C4-2B (cell line): ENCODE results near the gene DCK.
A peak's percentile ranks its signal among the peaks of the same experiment; 100 is the strongest.

Experiments
- ZFX ChIP-seq: fragments of 450-650 bp; IDR thresholded peaks from 2 replicates; pipeline ENCODE4 v1.6.1; 2017
- TF ChIP-seq, protein P1 (sequence below): fragments of 450-650 bp; conservative IDR thresholded peaks from 2 replicates; pipeline ENCODE4 v1.5.1; 2017; ENCODE audit warnings: mild to moderate bottlenecking

DNA sequence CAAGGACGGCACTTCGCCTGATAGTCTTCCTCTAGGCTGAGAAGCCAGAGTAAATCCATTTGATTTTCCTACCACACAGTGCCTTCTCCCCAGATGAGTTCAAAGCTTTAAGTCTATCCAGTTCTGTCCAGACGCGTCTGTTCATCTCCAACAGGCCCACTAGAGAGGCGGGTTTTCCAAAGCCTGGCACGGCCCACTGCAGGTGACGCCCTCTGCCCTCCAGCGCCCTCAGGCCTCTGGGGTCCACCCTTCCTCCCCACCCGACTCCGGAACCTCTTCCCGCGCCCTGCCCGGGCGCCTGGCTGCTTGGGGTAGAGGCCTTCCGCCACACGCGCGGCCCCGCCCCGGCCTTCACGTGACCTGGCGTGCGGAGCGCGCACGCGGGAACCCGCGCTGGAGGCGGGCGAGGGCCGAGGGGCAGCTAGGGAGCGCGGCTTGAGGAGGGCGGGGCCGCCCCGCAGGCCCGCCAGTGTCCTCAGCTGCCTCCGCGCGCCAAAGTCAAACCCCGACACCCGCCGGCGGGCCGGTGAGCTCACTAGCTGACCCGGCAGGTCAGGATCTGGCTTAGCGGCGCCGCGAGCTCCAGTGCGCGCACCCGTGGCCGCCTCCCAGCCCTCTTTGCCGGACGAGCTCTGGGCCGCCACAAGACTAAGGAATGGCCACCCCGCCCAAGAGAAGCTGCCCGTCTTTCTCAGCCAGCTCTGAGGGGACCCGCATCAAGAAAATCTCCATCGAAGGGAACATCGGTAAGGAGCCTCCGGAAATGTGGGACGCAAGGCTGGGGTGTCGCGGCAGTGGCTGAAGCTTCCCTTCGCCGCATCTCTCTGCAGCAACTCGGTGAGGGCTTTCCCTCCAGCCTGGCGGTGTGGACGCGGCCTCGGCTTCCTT lies at the start of gene DCK:
- TF ChIP-seq, protein P1, sequence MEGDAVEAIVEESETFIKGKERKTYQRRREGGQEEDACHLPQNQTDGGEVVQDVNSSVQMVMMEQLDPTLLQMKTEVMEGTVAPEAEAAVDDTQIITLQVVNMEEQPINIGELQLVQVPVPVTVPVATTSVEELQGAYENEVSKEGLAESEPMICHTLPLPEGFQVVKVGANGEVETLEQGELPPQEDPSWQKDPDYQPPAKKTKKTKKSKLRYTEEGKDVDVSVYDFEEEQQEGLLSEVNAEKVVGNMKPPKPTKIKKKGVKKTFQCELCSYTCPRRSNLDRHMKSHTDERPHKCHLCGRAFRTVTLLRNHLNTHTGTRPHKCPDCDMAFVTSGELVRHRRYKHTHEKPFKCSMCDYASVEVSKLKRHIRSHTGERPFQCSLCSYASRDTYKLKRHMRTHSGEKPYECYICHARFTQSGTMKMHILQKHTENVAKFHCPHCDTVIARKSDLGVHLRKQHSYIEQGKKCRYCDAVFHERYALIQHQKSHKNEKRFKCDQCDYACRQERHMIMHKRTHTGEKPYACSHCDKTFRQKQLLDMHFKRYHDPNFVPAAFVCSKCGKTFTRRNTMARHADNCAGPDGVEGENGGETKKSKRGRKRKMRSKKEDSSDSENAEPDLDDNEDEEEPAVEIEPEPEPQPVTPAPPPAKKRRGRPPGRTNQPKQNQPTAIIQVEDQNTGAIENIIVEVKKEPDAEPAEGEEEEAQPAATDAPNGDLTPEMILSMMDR, result no peak
- TF ChIP-seq ZFX, result peak; percentile 73
